H1 (cell line): ENCODE data around the gene AHRR. TPM values are rescaled to one million over a fixed set of nuclear protein-coding genes. Genes with fewer than 3 reads are reported as not detected.
"Not testable (repeated sequence)": the region's sequence is repeated elsewhere in the genome, so short reads cannot be mapped to it uniquely, and the experiment has no call there.

Experiments used
- CTCF ChIA-PET: fragments of 300-600 bp; sonication (Branson Sonifier 250); formaldehyde crosslinking; loops from one replicate; lab custom pipeline; 2021; ENCODE audit not compliant: partially characterized antibody; lab: Charles Lee
- POLR2A ChIA-PET: fragments of 300-600 bp; sonication (Branson Sonifier 250); formaldehyde crosslinking; loops from one replicate; lab custom pipeline; 2021; ENCODE audit warnings: inconsistent platforms; ENCODE audit not compliant: partially characterized antibody; lab: Charles Lee
- DNase-seq, 2 experiments: peaks; one replicate each; pipeline versions ENCODE4 v3.0.0 to v3.0.0-alpha.2; 2010 to 2022; ENCODE audit warnings: low spot score in 2 of 2, low read depth in 1 of 2, mixed read lengths in 1 of 2
- FAIRE-seq: peaks from 2 replicates; lab custom pipeline; 2011; peaks lifted over from hg19 to GRCh38; lab: Jason Lieb, UNC
- H2AFZ ChIP-seq: 2 replicates; pipeline ENCODE4 v1.8.1; 2012; ENCODE audit warnings: low read length, inconsistent platforms
- H2AK5ac ChIP-seq: 2 replicates; pipeline ENCODE4 v1.6.1; 2013; ENCODE audit warnings: low read depth, low read length
- H2BK120ac ChIP-seq: replicated peaks from 2 replicates; pipeline ENCODE3; 2013; ENCODE audit warnings: low read depth, low read length, inconsistent platforms
- H2BK12ac ChIP-seq: 2 replicates; pipeline ENCODE4 v1.6.1; 2013; ENCODE audit warnings: low read depth, low read length
- H2BK15ac ChIP-seq: 2 replicates; pipeline ENCODE4 v1.6.1; 2013; ENCODE audit warnings: low read length
- H2BK20ac ChIP-seq: 2 replicates; pipeline ENCODE4 v1.6.1; 2013; ENCODE audit warnings: low read length
- H2BK5ac ChIP-seq: 2 replicates; pipeline ENCODE4 v1.6.1; 2013; ENCODE audit warnings: low read depth, low read length
- H3K14ac ChIP-seq: 2 replicates; pipeline ENCODE4 v1.6.1; 2013; ENCODE audit warnings: inconsistent platforms; ENCODE audit not compliant: insufficient read length
- H3K18ac ChIP-seq: 2 replicates; pipeline ENCODE4 v1.6.1; 2013; ENCODE audit warnings: low read length; ENCODE audit errors: extremely low read depth
- H3K23ac ChIP-seq: 2 replicates; pipeline ENCODE4 v1.6.1; 2013; ENCODE audit warnings: inconsistent platforms; ENCODE audit not compliant: insufficient read length
- H3K23me2 ChIP-seq: 2 replicates; pipeline ENCODE4 v1.6.1; 2013; ENCODE audit warnings: low read depth, low read length
- H3K27ac ChIP-seq: 2 replicates; pipeline ENCODE4 v1.6.1; 2011; ENCODE audit warnings: low read depth, low read length, inconsistent platforms
- H3K27me3 ChIP-seq, 4 experiments: replicated peaks in 1 of 4; 1 replicate in 1 of 4; 2 replicates in 3 of 4; pipeline versions ENCODE4 v1.6.1 to v1.8.1; 2011 to 2013; ENCODE audit warnings: low read length in 3 of 4, mild to moderate bottlenecking in 3 of 4, inconsistent platforms in 2 of 4, mixed read lengths in 2 of 4, moderate library complexity in 1 of 4; ENCODE audit not compliant: control insufficient read depth in 3 of 4, insufficient read depth in 3 of 4; ENCODE audit errors: extremely low read depth in 1 of 4
- H3K36me3 ChIP-seq, 4 experiments: 2 replicates each; pipeline versions ENCODE4 v1.6.1 to v1.8.1; 2011 to 2013; ENCODE audit warnings: mild to moderate bottlenecking in 4 of 4, low read length in 3 of 4, moderate library complexity in 2 of 4, control low read depth in 1 of 4, inconsistent platforms in 1 of 4; ENCODE audit not compliant: insufficient read depth in 4 of 4, control insufficient read depth in 2 of 4
- H3K4ac ChIP-seq: replicated peaks from 2 replicates; pipeline ENCODE3; 2013; ENCODE audit warnings: low read length, low read depth, mixed read lengths, inconsistent platforms; ENCODE audit not compliant: insufficient read length
- H3K4me1 ChIP-seq, 4 experiments: replicated peaks in 1 of 4; 1 replicate in 1 of 4; 2 replicates in 3 of 4; pipeline versions ENCODE4 v1.6.1 to v1.8.1; 2011 to 2013; ENCODE audit warnings: low read length in 3 of 4, inconsistent platforms in 2 of 4, mixed read lengths in 1 of 4; ENCODE audit not compliant: insufficient read depth in 4 of 4, control insufficient read depth in 3 of 4
- H3K4me2 ChIP-seq, 2 experiments: 2 replicates each; pipeline versions ENCODE4 v1.6.1 to v1.8.1; 2011 to 2013; ENCODE audit warnings: low read depth in 2 of 2, low read length in 2 of 2, control low read depth in 1 of 2, inconsistent platforms in 1 of 2, mild to moderate bottlenecking in 1 of 2; ENCODE audit not compliant: insufficient read depth in 1 of 2
- H3K4me3 ChIP-seq, 4 experiments: fragments of 200-600, 300-600 bp in 1 of 4; sonication (generic), shearing (Covaris generic), sonication (Bioruptor Twin) in 1 of 4; 2 replicates each; pipeline versions ENCODE4 v1.5.1 to v1.8.1; 2011 to 2016; ENCODE audit warnings: low read length in 4 of 4, low read depth in 3 of 4, control low read depth in 2 of 4, inconsistent platforms in 2 of 4, mild to moderate bottlenecking in 2 of 4, mixed read lengths in 1 of 4, moderate library complexity in 1 of 4; ENCODE audit not compliant: insufficient read depth in 2 of 4; ENCODE audit errors: extremely low read depth in 1 of 4
- H3K56ac ChIP-seq: replicated peaks from 2 replicates; pipeline ENCODE3; 2013; ENCODE audit warnings: low read depth, mild to moderate bottlenecking, mixed read lengths, low read length, inconsistent platforms; ENCODE audit not compliant: insufficient read length
- H3K79me1 ChIP-seq: 2 replicates; pipeline ENCODE4 v1.6.1; 2013; ENCODE audit warnings: low read depth, low read length, control low read depth
- H3K79me2 ChIP-seq, 2 experiments: 2 replicates each; pipeline versions ENCODE4 v1.6.1 to v1.8.1; 2012 to 2013; ENCODE audit warnings: low read length in 2 of 2, mild to moderate bottlenecking in 2 of 2, inconsistent platforms in 1 of 2; ENCODE audit not compliant: insufficient read depth in 2 of 2, control insufficient read depth in 1 of 2
- H3K9ac ChIP-seq, 4 experiments: replicated peaks in 1 of 4; 1 replicate in 1 of 4; 2 replicates in 3 of 4; pipeline versions ENCODE4 v1.6.1 to v1.8.1; 2011 to 2013; ENCODE audit warnings: low read depth in 3 of 4, low read length in 3 of 4, control low read depth in 2 of 4, mild to moderate bottlenecking in 2 of 4, moderate library complexity in 2 of 4, inconsistent platforms in 1 of 4; ENCODE audit errors: extremely low read depth in 1 of 4
- H3K9me3 ChIP-seq, 2 experiments: 2 replicates each; pipeline versions ENCODE4 v1.6.1 to v1.8.1; 2012 to 2013; ENCODE audit warnings: mild to moderate bottlenecking in 2 of 2, moderate library complexity in 2 of 2, control low read depth in 1 of 2, inconsistent platforms in 1 of 2, low read depth in 1 of 2, low read length in 1 of 2, mixed read lengths in 1 of 2; ENCODE audit not compliant: insufficient read depth in 2 of 2
- H4K20me1 ChIP-seq, 2 experiments: replicated peaks in 1 of 2; 2 replicates each; pipeline versions ENCODE3 to v1.8.1; 2011 to 2013; ENCODE audit warnings: inconsistent platforms in 2 of 2, low read length in 2 of 2, mild to moderate bottlenecking in 1 of 2; ENCODE audit not compliant: insufficient read depth in 2 of 2, control insufficient read depth in 1 of 2
- H4K5ac ChIP-seq: 2 replicates; pipeline ENCODE4 v1.6.1; 2013; ENCODE audit warnings: low read length, low read depth, mixed read lengths, inconsistent platforms; ENCODE audit not compliant: insufficient read length
- H4K8ac ChIP-seq: 2 replicates; pipeline ENCODE4 v1.8.0; 2013; ENCODE audit warnings: mild to moderate bottlenecking, moderate library complexity, low read length, inconsistent platforms; ENCODE audit not compliant: insufficient read depth; ENCODE audit errors: extremely low read depth
- H4K91ac ChIP-seq: replicated peaks from 2 replicates; pipeline ENCODE3; 2013; ENCODE audit warnings: low read length, mixed read lengths, inconsistent platforms; ENCODE audit not compliant: insufficient read length
- WGBS, 2 experiments: shearing (Covaris generic) in 1 of 2; methylation state at CpG; one replicate each; pipeline versions ENCODE4 v1.1.6 to v1.1.7; 2013 to 2015; ENCODE audit warnings: low lambda C conversion rate in 2 of 2, mixed read lengths in 2 of 2, inconsistent platforms in 1 of 2, low coverage in 1 of 2, missing lambda C conversion rate in 1 of 2; ENCODE audit not compliant: insufficient replicate concordance in 2 of 2, insufficient coverage in 1 of 2, insufficient read length in 1 of 2; ENCODE audit errors: extremely low coverage in 1 of 2, missing lambda C conversion rate in 1 of 2; 5-methylcytosine and 5-hydroxymethylcytosine counted together
- polyA plus RNA-seq, 7 experiments: library from polyadenylated mRNA; depleted of rRNA in 3 of 7; stranded (reverse) in 5 of 7; unstranded in 2 of 7; fragments of >200 nt in 5 of 7; fragments of 200-250 nt in 2 of 7; gene quantifications; 1 replicate in 5 of 7; 2 replicates in 1 of 7; 4 replicates in 1 of 7; pipeline versions ENCODE4 v1.2.1 to v1.2.3, GENCODE V29; 2011 to 2013; ENCODE audit warnings: missing spikeins in 2 of 7, mixed read lengths in 2 of 7
- total RNA-seq: library from RNA; stranded (reverse); fragmentation: NEBNext Ultra II Directional; extraction: Animal tissue kit (Norgen Biotek cat#: 25700); gene quantifications from 2 replicates; pipeline ENCODE4 v1.2.1, GENCODE V29; 2021

The AHRR gene
- total and polyA plus RNA-seq, 2 of the 8 experiments (the other 6 are each of a cell fraction or from before 2014, with no cell fraction given) = 0.41 to 0.80 TPM

DNA sequence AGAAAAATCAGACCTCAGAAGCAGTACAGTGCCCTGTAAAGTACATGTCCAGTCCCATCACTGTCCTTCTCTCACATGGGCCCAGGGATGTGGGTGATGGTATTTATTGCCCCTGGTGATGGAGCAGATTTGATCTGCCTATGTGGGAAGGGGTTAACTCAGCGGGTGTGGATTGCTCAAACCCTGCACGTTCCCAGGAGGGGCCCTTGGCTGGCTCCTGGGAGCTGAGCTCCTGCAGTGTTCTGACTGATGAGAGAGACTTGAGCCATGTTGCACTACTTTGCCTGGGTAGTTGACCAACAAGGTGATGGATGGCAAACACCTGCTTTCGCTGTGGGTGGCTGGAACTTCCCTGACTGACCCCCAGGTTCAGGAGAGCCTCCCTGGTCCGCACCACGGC lies 21.6 kb upstream of the AHRR start:
- not testable (repeated sequence) for H4K20me1 ChIP-seq, H3K27ac ChIP-seq, H3K79me1 ChIP-seq, H3K27me3 ChIP-seq, H2AFZ ChIP-seq, H3K14ac ChIP-seq, H3K4me2 ChIP-seq, H3K18ac ChIP-seq, H2BK120ac ChIP-seq, H2BK5ac ChIP-seq, H2BK12ac ChIP-seq, H2BK20ac ChIP-seq, H4K5ac ChIP-seq, H3K23ac ChIP-seq, H3K9me3 ChIP-seq, H3K23me2 ChIP-seq, H4K91ac ChIP-seq, DNase-seq, H4K8ac ChIP-seq, H3K4ac ChIP-seq, H3K4me3 ChIP-seq, H2BK15ac ChIP-seq, H3K36me3 ChIP-seq, H3K56ac ChIP-seq, H2AK5ac ChIP-seq, FAIRE-seq, H3K9ac ChIP-seq
- ChIA-PET POLR2A (interaction anchor here (0.7 kb wide), 1 partner anchor 16 kb away, joined by 3 read pairs; no protein-coding TSS in a partner anchor), CTCF (interaction anchor here (1.6 kb wide), 1 partner anchor 13 kb away, joined by 6 read pairs; no protein-coding TSS in a partner anchor)
- 83% methylated on average over 4 of the region's 5 CpGs; no CpG with 5 or more reads in 1 of the 2 experiments for WGBS, 2 experiments
- H3K79me2 ChIP-seq = peaks cover 0 to 10% of the 10 kb centered on the region in 2 experiments; a peak in 1 of 4 replicates
- H3K4me1 ChIP-seq = peaks cover 0 to 16% (median 8%) of the 10 kb centered on the region in 4 experiments; a peak in 4 of 7 replicates
